Small intestine (tissue), 16 donors: Measurements from ENCODE around the gene LNPK. TPM values are rescaled to one million over a fixed set of nuclear protein-coding genes. Genes with fewer than 3 reads are reported as not detected.
A peak's percentile ranks its signal among the peaks of the same experiment; 100 is the strongest.

Experiments
- DNase-seq, 2 donors: peaks; one replicate each; pipeline versions ENCODE4 v3.0.0 to v3.0.0-alpha.2; 2013
- FAIRE-seq: peaks from 2 replicates; lab custom pipeline; 2012; peaks lifted over from hg19 to GRCh38; lab: Jason Lieb, UNC
- H3K27ac ChIP-seq, 3 donors: one replicate each; pipeline ENCODE4 v1.5.1; 2013; ENCODE audit warnings: low read length in 2 of 3, mild to moderate bottlenecking in 2 of 3, control low read depth in 1 of 3, inconsistent platforms in 1 of 3, low read depth in 1 of 3, moderate library complexity in 1 of 3
- H3K27me3 ChIP-seq, 3 donors: one replicate each; pipeline ENCODE4 v1.6.1; 2013; ENCODE audit warnings: low read length in 3 of 3, inconsistent platforms in 1 of 3; ENCODE audit not compliant: control insufficient read depth in 3 of 3, insufficient read depth in 3 of 3
- H3K36me3 ChIP-seq, 3 donors: one replicate each; pipeline ENCODE4 v1.6.1; 2013; ENCODE audit warnings: low read length in 3 of 3, inconsistent platforms in 1 of 3, low read depth in 1 of 3, mild to moderate bottlenecking in 1 of 3, moderate library complexity in 1 of 3; ENCODE audit not compliant: control insufficient read depth in 3 of 3, insufficient read depth in 2 of 3
- H3K4me1 ChIP-seq, 3 donors: one replicate each; pipeline ENCODE4 v1.6.1; 2013; ENCODE audit warnings: low read length in 2 of 3, inconsistent platforms in 1 of 3, low read depth in 1 of 3, mild to moderate bottlenecking in 1 of 3, moderate library complexity in 1 of 3; ENCODE audit not compliant: control insufficient read depth in 3 of 3, insufficient read depth in 2 of 3
- H3K4me3 ChIP-seq, 3 donors: one replicate each; pipeline ENCODE4 v1.5.1; 2013; ENCODE audit warnings: low read length in 3 of 3, control low read depth in 1 of 3, inconsistent platforms in 1 of 3, low read depth in 1 of 3, mild to moderate bottlenecking in 1 of 3, moderate library complexity in 1 of 3
- H3K9me3 ChIP-seq, 2 donors: one replicate each; pipeline ENCODE4 v1.6.1; 2013; ENCODE audit warnings: low read depth in 1 of 2, low read length in 1 of 2; ENCODE audit not compliant: control insufficient read depth in 2 of 2, insufficient read depth in 1 of 2
- WGBS, 3 donors: extraction: QIAGEN DNeasy Blood & Tissue Kit; methylation state at CpG; one replicate each; pipeline ENCODE4 v1.1.7; 2013; 5-methylcytosine and 5-hydroxymethylcytosine counted together
- long read RNA-seq, 10 donors: transcript quantifications; one replicate each; lab custom pipeline, GENCODE V29; 2026
- polyA plus RNA-seq, 4 donors: library from polyadenylated mRNA; stranded (reverse) in 3 of 4; unstranded in 1 of 4; fragments of 200-250 nt in 3 of 4; fragments of 120-200 nt in 1 of 4; gene quantifications; one replicate each; pipeline versions ENCODE4 v1.2.1 to v1.2.3, GENCODE V29; 2013
- donor health status: healthy with polysubstance abuse.
- donor health status: control.
- donor health status: control.
- donor health status: Bipolar disorder and iron deficiency.
- donor health status: healthy.

LNPK gene, protein sequence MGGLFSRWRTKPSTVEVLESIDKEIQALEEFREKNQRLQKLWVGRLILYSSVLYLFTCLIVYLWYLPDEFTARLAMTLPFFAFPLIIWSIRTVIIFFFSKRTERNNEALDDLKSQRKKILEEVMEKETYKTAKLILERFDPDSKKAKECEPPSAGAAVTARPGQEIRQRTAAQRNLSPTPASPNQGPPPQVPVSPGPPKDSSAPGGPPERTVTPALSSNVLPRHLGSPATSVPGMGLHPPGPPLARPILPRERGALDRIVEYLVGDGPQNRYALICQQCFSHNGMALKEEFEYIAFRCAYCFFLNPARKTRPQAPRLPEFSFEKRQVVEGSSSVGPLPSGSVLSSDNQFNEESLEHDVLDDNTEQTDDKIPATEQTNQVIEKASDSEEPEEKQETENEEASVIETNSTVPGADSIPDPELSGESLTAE
- polyA plus RNA-seq, result 10 to 100 TPM in 1 of 4 donors, 1 to 10 TPM in 3; 2.2 to 19.6 (median 5.0) TPM
- long read RNA-seq, donor 1, result 0 reads
- long read RNA-seq, donor 2, full-length matches to known transcripts, result 1 of 1 reads
- long read RNA-seq, donor 2, partial matches to known transcripts, result 0 of 1 reads
- long read RNA-seq, donor 2, other reads (novel, unspliced or antisense), result 0 of 1 reads
- long read RNA-seq, donor 3, full-length matches to known transcripts, result 2 of 2 reads
- long read RNA-seq, donor 3, partial matches to known transcripts, result 0 of 2 reads
- long read RNA-seq, donor 3, other reads (novel, unspliced or antisense), result 0 of 2 reads
- long read RNA-seq, donor 4, result 0 reads
- long read RNA-seq, donor 5, full-length matches to known transcripts, result 1 of 1 reads
- long read RNA-seq, donor 5, partial matches to known transcripts, result 0 of 1 reads
- long read RNA-seq, donor 5, other reads (novel, unspliced or antisense), result 0 of 1 reads
- long read RNA-seq, donor 6, full-length matches to known transcripts, result 5 of 5 reads
- long read RNA-seq, donor 6, partial matches to known transcripts, result 0 of 5 reads
- long read RNA-seq, donor 6, other reads (novel, unspliced or antisense), result 0 of 5 reads
- long read RNA-seq, donor 7, result 0 reads
- long read RNA-seq, donor 8, partial matches to known transcripts, result 0 of 1 reads
- long read RNA-seq, donor 8, other reads (novel, unspliced or antisense), result 0 of 1 reads
- long read RNA-seq, donor 9, full-length matches to known transcripts, result 2 of 2 reads
- long read RNA-seq, donor 9, partial matches to known transcripts, result 0 of 2 reads
- long read RNA-seq, donor 9, other reads (novel, unspliced or antisense), result 0 of 2 reads
- long read RNA-seq, donor 10, full-length matches to known transcripts, result 7 of 7 reads
- long read RNA-seq, donor 10, partial matches to known transcripts, result 0 of 7 reads
- long read RNA-seq, donor 10, other reads (novel, unspliced or antisense), result 0 of 7 reads

- FAIRE-seq (no peak), DNase-seq (peak; percentile 95 to 97)
- peak within 1 kb of the TSS; percentile 81 to 89 (median 89) for H3K27ac ChIP-seq
- peaks cover 0 to 2% (median 0%) of the 10 kb centered on the region in 3 donors for H3K27me3 ChIP-seq
- peaks cover 0 to 13% (median 0%) of the 10 kb centered on the region in 3 donors for H3K4me1 ChIP-seq
- H3K4me3 ChIP-seq, result peak within 1 kb of the TSS; percentile 67 to 79 (median 68)
- no peaks in the 10 kb centered on the region for H3K9me3 ChIP-seq
- WGBS, 3 donors, result 0 to 1% (median 1%) methylated on average over 51 to 57 of the region's 57 CpGs
- no peaks in the 10 kb centered on the region for H3K36me3 ChIP-seq
These were observed at the start of gene LNPK for GRCh38 chr2:176001916-176002687. Gene LNPK (minus strand): TSS chr2:176002267. CDS start chr2:175995584, 6,683 bp downstream.

- no peak overlapping the region for H3K27ac ChIP-seq
- no peaks in the 10 kb centered on the region for H3K4me1 ChIP-seq
- no peak for FAIRE-seq
- no peak for DNase-seq
- H3K9me3 ChIP-seq, result peaks cover 0 to 2% of the 10 kb centered on the region in 2 donors
- no peaks in the 10 kb centered on the region for H3K36me3 ChIP-seq
- 47 to 57% (median 51%) methylated on average over 3 of the region's 3 CpGs for WGBS, 3 donors
- H3K27me3 ChIP-seq, result peaks cover 0 to 5% (median 2%) of the 10 kb centered on the region in 3 donors
- H3K4me3 ChIP-seq, result no peak overlapping the region
These were observed 37.3 kb upstream of the LNPK start for GRCh38 chr2:176039375-176039774.

DNA sequence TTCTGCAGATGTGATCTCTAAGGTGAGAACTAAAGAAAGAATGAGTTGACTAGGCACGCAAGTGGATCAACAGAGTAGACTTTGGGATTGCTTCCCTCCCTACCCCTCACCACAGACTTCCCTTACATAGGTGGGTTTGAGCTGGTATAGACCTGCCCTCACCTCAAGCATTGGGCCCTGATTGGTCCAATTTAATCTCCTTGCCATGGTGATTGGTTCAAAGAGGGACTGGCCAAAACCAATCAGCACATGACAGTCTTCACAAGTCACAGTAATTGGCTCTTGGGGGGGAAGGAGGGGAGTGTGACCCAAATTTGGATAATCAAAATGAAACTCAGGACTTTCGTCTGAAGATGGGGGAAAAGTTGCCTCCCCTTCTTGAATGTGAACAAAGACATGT is 36.6 kb upstream of the LNPK start:
- Histone ChIP-seq H3K36me3 (no peaks in the 10 kb centered on the region), H3K27me3 (peaks cover 0 to 5% (median 2%) of the 10 kb centered on the region in 3 donors), H3K4me3 (no peak overlapping the region), H3K4me1 (no peaks in the 10 kb centered on the region), H3K9me3 (no peaks in the 10 kb centered on the region), H3K27ac (no peak overlapping the region)
- DNase-seq (no peak), FAIRE-seq (no peak)
- WGBS, 3 donors, result 71 to 76% (median 76%) methylated on average over 2 of the region's 2 CpGs

DNA sequence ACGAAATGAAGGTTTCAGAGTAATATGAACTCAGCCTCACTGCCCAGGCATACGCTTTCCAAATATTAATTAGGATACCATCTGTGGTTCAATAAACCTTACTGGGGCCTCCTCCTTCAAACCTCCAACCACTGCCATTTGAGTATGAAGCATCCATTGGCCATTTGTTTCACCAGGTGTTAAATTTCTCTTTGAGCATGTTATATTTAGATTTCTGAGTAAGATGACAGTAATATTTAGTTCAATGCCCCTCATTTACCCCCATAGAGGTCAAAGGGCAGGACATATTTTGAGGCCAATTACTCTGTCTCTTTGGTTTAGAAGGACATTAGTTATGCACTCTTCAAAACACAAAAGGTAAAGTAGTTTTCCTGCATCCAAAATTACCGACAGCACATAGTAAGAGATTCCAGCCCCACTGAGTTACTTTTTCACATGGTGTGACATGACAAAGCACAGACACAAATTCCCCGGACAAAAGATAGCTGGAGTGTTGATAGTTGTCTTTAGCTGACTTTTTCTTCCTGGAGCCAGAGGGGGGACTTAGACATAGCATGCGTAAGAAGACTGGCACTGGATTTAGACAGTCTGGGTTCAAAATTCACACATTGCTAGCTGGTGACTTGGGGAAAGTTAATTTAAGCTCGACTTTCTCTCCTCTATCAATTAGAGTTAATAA is 33.1 kb upstream of the LNPK start:
- no peak overlapping the region for H3K27ac ChIP-seq
- no peaks in the 10 kb centered on the region for H3K4me1 ChIP-seq
- peaks cover 0 to 2% (median 2%) of the 10 kb centered on the region in 3 donors for H3K27me3 ChIP-seq
- no peak overlapping the region for H3K4me3 ChIP-seq
- 76 to 88% (median 83%) methylated on average over 6 of the region's 6 CpGs for WGBS, 3 donors
- no peaks in the 10 kb centered on the region for H3K9me3 ChIP-seq
- no peak for FAIRE-seq
- no peaks in the 10 kb centered on the region for H3K36me3 ChIP-seq
- no peak for DNase-seq

GRCh38 chr2:176027806-176028205 is 25.7 kb upstream of the LNPK start:
- H3K36me3 ChIP-seq, result no peaks in the 10 kb centered on the region
- H3K4me1 ChIP-seq, result no peaks in the 10 kb centered on the region
- no peak overlapping the region for H3K27ac ChIP-seq
- DNase-seq, result no peak
- no peak for FAIRE-seq
- no peaks in the 10 kb centered on the region for H3K9me3 ChIP-seq
- WGBS, 3 donors, result 69 to 85% (median 69%) methylated on average over 2 of the region's 2 CpGs
- no peak overlapping the region for H3K4me3 ChIP-seq
- H3K27me3 ChIP-seq, result peaks cover 0 to 3% (median 0%) of the 10 kb centered on the region in 3 donors

DNA sequence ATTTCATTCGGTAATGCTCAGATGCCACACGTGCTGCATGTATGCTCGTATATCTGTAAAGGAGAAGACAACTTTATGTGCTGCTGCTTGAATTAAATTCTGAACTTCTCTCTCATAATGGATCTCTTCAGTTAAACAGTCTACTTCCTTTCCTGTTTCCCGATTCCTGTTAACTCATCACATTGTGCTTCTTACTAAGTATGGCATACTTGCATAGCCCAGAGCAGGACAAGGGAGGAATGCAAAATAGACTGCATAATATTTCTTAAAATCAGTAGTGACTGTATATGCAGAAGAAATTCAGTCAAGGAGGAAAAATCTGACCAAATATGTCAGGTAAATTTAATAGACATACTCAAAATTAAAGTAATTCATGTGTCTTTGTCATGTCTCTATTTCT is 23.9 kb upstream of the LNPK start:
- Histone ChIP-seq H3K9me3 (no peaks in the 10 kb centered on the region), H3K36me3 (no peaks in the 10 kb centered on the region), H3K4me3 (no peak overlapping the region), H3K4me1 (no peaks in the 10 kb centered on the region), H3K27me3 (peaks cover 0 to 3% (median 0%) of the 10 kb centered on the region in 3 donors), H3K27ac (no peak overlapping the region)
- no peak for FAIRE-seq
- DNase-seq, result no peak
- 81 to 88% (median 86%) methylated on average over 4 of the region's 4 CpGs for WGBS, 3 donors

GRCh38 chr2:176024083-176024482 is 22.0 kb upstream of the LNPK start:
- no peak overlapping the region for H3K27ac ChIP-seq
- DNase-seq, result no peak
- H3K36me3 ChIP-seq, result no peaks in the 10 kb centered on the region
- 81 to 89% (median 87%) methylated on average over 2 of the region's 2 CpGs for WGBS, 3 donors
- peaks cover 0 to 2% (median 0%) of the 10 kb centered on the region in 3 donors for H3K27me3 ChIP-seq
- no peak for FAIRE-seq
- no peaks in the 10 kb centered on the region for H3K9me3 ChIP-seq
- no peaks in the 10 kb centered on the region for H3K4me1 ChIP-seq
- no peak overlapping the region for H3K4me3 ChIP-seq
